HG03280 (cell line): ENCODE data around the gene NBPF12.
"Not testable (repeated sequence)": the region's sequence is repeated elsewhere in the genome, so short reads cannot be mapped to it uniquely, and the experiment has no call there.

Experiments used
- ATAC-seq: cut with Tn5 transposase; IDR thresholded peaks from one replicate; pipeline ENCODE4 v1.9.1; 2021; ENCODE audit warnings: mild to moderate bottlenecking, moderate library complexity; ENCODE audit not compliant: unreplicated experiment

The NBPF12 gene

DNA sequence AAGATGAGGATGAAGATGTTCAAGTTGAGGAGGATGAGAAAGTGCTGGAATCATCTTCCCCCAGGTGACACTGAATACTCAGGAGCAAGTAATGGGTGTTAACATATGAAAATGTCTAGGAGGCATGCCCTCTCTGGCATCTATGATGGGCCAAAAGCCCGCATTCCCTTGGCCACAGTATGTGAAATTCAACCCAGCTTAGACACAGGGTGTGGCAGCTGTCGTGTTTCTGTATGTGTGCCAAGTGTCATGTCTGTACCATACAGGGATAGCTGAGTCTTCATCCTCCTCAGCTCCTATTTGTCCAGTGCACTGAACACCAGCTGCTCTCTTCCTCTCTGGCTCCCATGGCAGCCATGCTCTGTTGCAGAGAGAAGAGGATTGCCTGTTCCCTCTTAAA is 32.5 kb downstream of the NBPF12 start:
- ATAC-seq = not testable (repeated sequence)

DNA sequence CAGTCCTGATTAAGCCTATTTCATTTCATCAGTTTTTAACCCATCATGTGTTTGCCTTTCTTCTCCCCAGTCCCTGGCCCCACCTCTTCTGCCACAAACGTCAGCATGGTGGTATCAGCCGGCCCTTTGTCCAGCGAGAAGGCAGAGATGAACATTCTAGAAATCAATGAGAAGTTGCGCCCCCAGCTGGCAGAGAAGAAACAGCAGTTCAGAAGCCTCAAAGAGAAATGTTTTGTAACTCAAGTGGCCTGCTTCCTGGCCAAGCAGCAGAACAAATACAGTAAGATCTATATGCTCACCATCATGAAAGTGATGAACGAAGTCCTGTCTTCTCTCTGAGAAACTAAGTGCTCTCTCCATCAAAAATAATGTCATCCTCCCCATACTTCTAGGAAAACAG is 34.6 kb downstream of the NBPF12 start:
- ATAC-seq = not testable (repeated sequence)

DNA sequence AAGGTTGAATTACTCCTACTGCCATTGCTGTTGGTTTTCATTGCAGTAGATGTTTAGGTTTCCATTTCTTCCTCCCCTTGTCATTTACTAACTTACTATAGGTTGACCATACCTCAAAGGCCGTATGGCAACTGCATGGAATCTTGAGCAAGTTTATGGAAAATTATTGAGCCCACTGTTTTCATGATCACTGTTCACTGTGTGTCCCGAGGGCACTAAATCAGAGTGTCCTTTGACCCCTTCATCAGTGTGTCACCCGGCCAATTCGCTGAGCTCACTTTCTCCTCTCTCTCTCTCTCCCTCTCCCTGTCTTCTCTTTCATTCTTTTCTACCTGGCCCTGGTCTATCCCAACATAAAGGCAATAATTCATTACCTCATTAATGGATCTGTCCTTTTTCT is 47.7 kb downstream of the NBPF12 start:
- not testable (repeated sequence) for ATAC-seq

GRCh38 chr1:146986450-146986849 is 48.3 kb downstream of the NBPF12 start:
- not testable (repeated sequence) for ATAC-seq

GRCh38 chr1:146987502-146987901 is 49.4 kb downstream of the NBPF12 start:
- not testable (repeated sequence) for ATAC-seq

DNA sequence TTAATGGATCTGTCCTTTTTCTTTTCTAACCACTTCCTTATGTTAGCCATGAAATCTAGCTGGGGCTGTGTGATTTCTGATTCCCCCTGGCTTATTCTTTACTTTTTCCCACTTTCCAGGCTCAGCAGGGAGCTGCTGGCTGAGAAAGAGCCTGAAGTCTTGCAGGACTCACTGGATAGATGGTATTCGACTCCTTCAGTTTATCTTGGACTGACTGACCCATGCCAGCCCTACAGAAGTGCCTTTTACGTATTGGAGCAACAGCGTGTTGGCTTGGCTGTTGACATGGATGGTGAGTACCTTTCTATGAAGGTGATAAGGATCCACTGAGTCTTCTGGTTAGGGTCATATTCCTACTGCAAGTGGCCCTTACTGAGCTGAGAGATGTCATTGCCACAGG is 51.3 kb downstream of the NBPF12 start:
- ATAC-seq = not testable (repeated sequence)

DNA sequence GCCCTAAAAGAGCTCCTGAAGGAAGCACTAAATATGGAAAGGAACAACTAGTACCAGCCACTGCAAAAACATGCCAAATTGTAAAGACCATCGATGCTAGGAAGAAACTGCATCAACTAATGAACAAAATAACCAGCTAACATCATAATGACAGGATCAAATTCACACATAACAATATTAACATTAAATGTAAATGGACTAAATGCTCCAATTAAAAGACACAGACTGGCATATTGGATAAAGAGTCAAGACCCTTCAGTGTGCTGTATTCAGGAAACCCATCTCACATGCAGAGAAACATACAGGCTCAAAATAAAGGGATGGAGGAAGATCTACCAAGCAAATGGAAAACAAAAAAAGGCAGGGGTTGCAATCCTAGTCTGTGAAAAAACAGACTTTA is 70.4 kb downstream of the NBPF12 start:
- not testable (repeated sequence) for ATAC-seq

DNA sequence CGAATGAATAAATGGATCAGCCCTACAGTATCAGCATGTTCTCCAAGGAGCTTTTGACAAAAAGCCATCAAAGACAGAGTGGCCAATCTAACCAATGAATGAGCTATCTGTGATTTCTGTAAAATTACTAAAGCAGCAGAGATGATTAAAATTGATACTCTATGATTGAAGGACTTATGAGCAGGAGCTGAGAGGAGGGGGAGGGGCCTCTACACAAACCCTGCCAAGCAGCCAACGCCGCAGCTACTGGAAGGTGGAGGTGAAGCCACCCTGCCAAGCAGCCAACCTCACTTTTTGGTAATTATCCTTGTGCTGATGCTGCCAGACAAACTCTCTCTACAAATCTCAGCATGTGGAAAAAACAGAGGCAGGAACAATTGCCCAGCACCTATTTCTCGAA is 88.9 kb downstream of the NBPF12 start:
- ATAC-seq = not testable (repeated sequence)

DNA sequence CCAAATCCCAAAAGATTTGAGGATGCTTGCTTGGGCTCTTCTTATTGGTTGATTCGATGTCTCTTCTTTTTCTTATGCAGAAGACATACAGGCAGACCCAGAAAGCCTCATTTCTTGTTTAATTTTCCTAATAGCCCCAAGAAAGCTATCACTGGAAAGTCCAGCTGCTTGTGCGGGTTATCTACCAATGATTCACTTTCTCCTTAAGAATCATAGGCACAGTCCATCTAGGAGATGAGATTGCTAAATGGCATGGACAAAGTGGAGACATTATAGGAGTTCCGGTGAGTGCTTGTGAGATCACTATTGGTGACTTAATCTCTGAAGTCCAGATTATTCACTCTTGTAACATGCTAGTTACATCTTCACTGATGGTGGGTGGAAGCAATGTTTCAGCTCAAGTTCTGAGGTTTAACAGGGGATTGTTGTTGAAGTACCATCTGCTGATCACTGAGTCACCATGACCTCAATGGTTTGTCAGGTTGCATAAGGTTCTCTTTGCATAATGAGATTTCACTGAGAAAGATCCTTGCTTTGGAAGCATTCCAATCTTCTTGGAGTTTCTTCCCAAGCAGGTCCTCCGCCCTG is 92.0 kb downstream of the NBPF12 start:
- not testable (repeated sequence) for ATAC-seq

- ATAC-seq = no peak
These were observed 101.8 kb downstream of the NBPF12 start for GRCh38 chr1:147039916-147040315.

- ATAC-seq = not testable (repeated sequence)
These were observed 104.8 kb downstream of the NBPF12 start for GRCh38 chr1:147042891-147043290.

DNA sequence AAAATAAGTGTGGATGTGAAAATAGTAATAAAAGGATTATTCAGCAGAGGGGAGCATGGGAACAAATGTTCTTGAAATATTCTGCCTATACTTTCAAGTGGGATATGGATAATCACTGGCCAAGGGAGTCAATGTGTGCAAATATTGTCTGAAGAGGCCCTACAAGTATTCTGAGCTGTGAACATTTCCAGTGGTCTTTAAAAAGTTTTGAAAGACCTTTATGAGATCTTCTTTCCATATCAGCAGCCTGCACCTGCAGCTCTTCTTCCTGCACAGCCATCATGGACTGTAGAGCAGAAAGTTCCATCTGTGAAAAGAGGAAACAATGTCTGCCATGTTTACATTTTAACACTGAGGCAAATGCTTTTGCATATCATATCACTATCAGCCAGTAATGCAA is 106.4 kb downstream of the NBPF12 start:
- ATAC-seq = not testable (repeated sequence)
